K562 (cell line): ENCODE data around the gene FCHSD1. TPM values are rescaled to one million over a fixed set of nuclear protein-coding genes. Genes with fewer than 3 reads are reported as not detected.

Experiments
- ATF1 ChIP-seq, 2 experiments: fragments of 450-650 bp in 1 of 2; IDR thresholded peaks; 2 replicates each; pipeline ENCODE4 v1.6.1; 2016; ENCODE audit warnings: missing compliant biosample characterization in 1 of 2, missing genetic modification characterization in 1 of 2
- BDP1 ChIP-seq: IDR thresholded peaks from 3 replicates; pipeline ENCODE4 v1.6.1; 2011; ENCODE audit not compliant: insufficient read length, insufficient read depth
- BRD4 ChIP-seq: fragments of 200-600 bp; sonication (generic); IDR thresholded peaks from 2 replicates; pipeline ENCODE4 v1.6.1; 2017; ENCODE audit warnings: inconsistent platforms
- CBX5 ChIP-seq: IDR thresholded peaks from 2 replicates; pipeline ENCODE4 v1.6.1; 2014; ENCODE audit warnings: low read depth, borderline replicate concordance
- CHCHD3 ChIP-seq: fragments of 250-450 bp; sonication (Bioruptor Pico); IDR thresholded peaks from 2 replicates; pipeline ENCODE4 v2.1.2; 2022; ENCODE audit warnings: mild to moderate bottlenecking
- HNRNPH1 ChIP-seq: fragments of 200-400 bp; formaldehyde crosslinking; optimal IDR thresholded peaks from 2 replicates; pipeline ENCODE3; 2017; ENCODE audit warnings: low read depth, mild to moderate bottlenecking, low read length, moderate library complexity
- MITF ChIP-seq: IDR thresholded peaks from 2 replicates; pipeline ENCODE4 v1.6.1; 2014; ENCODE audit warnings: antibody characterized with exemption
- SAFB ChIP-seq: fragments of 200-400 bp; formaldehyde crosslinking; IDR thresholded peaks from 2 replicates; pipeline ENCODE4 v1.6.1; 2017; ENCODE audit warnings: low read depth, low read length, borderline replicate concordance
- SMARCE1 ChIP-seq: fragments of 450-650 bp; IDR thresholded peaks from 2 replicates; pipeline ENCODE4 v1.7.1; 2016; ENCODE audit warnings: mild to moderate bottlenecking
- ZBTB49 ChIP-seq: sonication (generic); formaldehyde crosslinking; IDR thresholded peaks from 2 replicates; pipeline ENCODE4 v1.8.0; 2022; ENCODE audit warnings: missing genetic modification reagents, mild to moderate bottlenecking, borderline replicate concordance
- ZFP30 ChIP-seq: fragments of 250-450 bp; sonication (Bioruptor Pico); IDR thresholded peaks from 2 replicates; pipeline ENCODE4 v1.8.0; 2022; ENCODE audit warnings: moderate library complexity, mild to moderate bottlenecking, inconsistent platforms, borderline replicate concordance
- ZNF174 ChIP-seq: fragments of 250-450 bp; sonication (Bioruptor Pico); IDR thresholded peaks from 2 replicates; pipeline ENCODE4 v1.4.0; 2020; ENCODE audit warnings: mild to moderate bottlenecking
- ZNF217 ChIP-seq: sonication (generic); formaldehyde crosslinking; IDR thresholded peaks from 2 replicates; pipeline ENCODE4 v1.8.0; 2022; ENCODE audit warnings: mild to moderate bottlenecking, missing genetic modification reagents
- ZNF318 ChIP-seq, 2 experiments: fragments of 450-650 bp; IDR thresholded peaks; 2 replicates each; pipeline ENCODE4 v1.6.1; 2016; ENCODE audit warnings: mild to moderate bottlenecking in 2 of 2, borderline replicate concordance in 1 of 2, low read depth in 1 of 2, moderate library complexity in 1 of 2
- ZNF668 ChIP-seq: fragments of 250-450 bp; sonication (Bioruptor Pico); IDR thresholded peaks from 2 replicates; pipeline ENCODE4 v1.8.0; 2022; ENCODE audit warnings: mild to moderate bottlenecking, inconsistent platforms
- ZNF695 ChIP-seq: fragments of 450-650 bp; formaldehyde crosslinking; IDR thresholded peaks from 2 replicates; pipeline ENCODE4 v1.4.0; 2020; ENCODE audit warnings: mild to moderate bottlenecking, moderate library complexity
- ZNF76 ChIP-seq: fragments of 250-450 bp; sonication (Bioruptor Pico); IDR thresholded peaks from 2 replicates; pipeline ENCODE4 v1.4.0; 2020; ENCODE audit warnings: mild to moderate bottlenecking, moderate library complexity, borderline replicate concordance
- polyA plus RNA-seq, 8 experiments: library from polyadenylated mRNA; depleted of rRNA in 4 of 8; stranded (reverse) in 5 of 8; unstranded in 3 of 8; fragments of >200 nt; fragmentation: Nextera tagmentation in 2 of 8; fragmentation: Illumina TruSeq in 1 of 8; extraction: Ambion mirVana in 2 of 8; extraction: Trizol in 1 of 8; gene quantifications; 2 replicates each; pipeline versions ENCODE4 v1.2.1 to v1.2.3, GENCODE V29; 2011 to 2014; ENCODE audit warnings: inconsistent platforms in 1 of 8, missing spikeins in 1 of 8
- total RNA-seq, 7 experiments: library from RNA; depleted of rRNA in 6 of 7; stranded (reverse); fragments of >200 nt in 6 of 7; fragmentation: Illumina TruSeq in 2 of 7; extraction: Trizol in 2 of 7; gene quantifications; 2 replicates each; pipeline versions ENCODE4 v1.2.1 to v1.2.3, GENCODE V29; 2011 to 2021; ENCODE audit warnings: low replicate concordance in 1 of 7

The FCHSD1 gene
- total and polyA plus RNA-seq, 9 of the 15 experiments (the other 6 are each of a cell fraction or from before 2014, with no cell fraction given), result 0.35 to 37.5 (median 13.6) TPM

- TF ChIP-seq ZNF76 (CRISPR knock-in tag) (no peak), ATF1 (CRISPR knock-in tag; IDR thresholded peaks at IDR 0.05) (no peak), ATF1 (tag; IDR thresholded peaks at IDR 0.05) (no peak), ZNF318 (IDR thresholded peaks at IDR 0.05; ENCODE audit: borderline replicate concordance in 1 of 2, low read depth in 1 of 2) (0 out of 4 replicates have a peak, but pooled peaks of 1 of the 2 experiments have one; percentile 11), HNRNPH1 (no peak), SMARCE1 (no peak), ZBTB49 (CRISPR knock-in tag) (no peak), BDP1 (no peak), BRD4 (peak; percentile 61; the same call in 1 of the 2 replicates), CBX5 (no peak), SAFB (no peak), MITF (no peak), ZNF217 (CRISPR knock-in tag) (no peak), CHCHD3 (CRISPR knock-in tag) (no peak), ZNF174 (CRISPR knock-in tag) (no peak), ZFP30 (CRISPR knock-in tag) (no peak), ZNF695 (CRISPR knock-in tag) (no peak), ZNF668 (CRISPR knock-in tag) (no peak)
These were observed 40.8 kb upstream of the FCHSD1 start (continued) for GRCh38 chr5:141691867-141692532.
